KBM-7 (cell line): ENCODE data around the gene PNPLA5.

Experiments
- DNase-seq: peaks from one replicate; pipeline ENCODE4 v3.0.0-alpha.2; 2015
- in situ Hi-C: fragments of 300-500 bp; cut with MboI; formaldehyde crosslinking; loops from 2 replicates; pipeline ENCODE4 v1.14.3; 2020; ENCODE audit warnings: low sequenced_read_pairs, low pct_unique_long_range_greater_than_20kb, mixed read lengths

PNPLA5 gene

GRCh38 chr22:43829904-43830851, 61.6 kb downstream of the PNPLA5 start:
- in situ Hi-C loops = no loop called here
- no peak for DNase-seq
